Activated T-cell treated with anti-CD3 and anti-CD28 coated beads for 24 hours (primary cell): ENCODE data around the gene WDR35.
"Not testable (repeated sequence)": the region's sequence is repeated elsewhere in the genome, so short reads cannot be mapped to it uniquely, and the experiment has no call there.

ENCODE experiments used
- DNase-seq: peaks from one replicate; pipeline ENCODE4 v3.0.0-alpha.2; 2020; ENCODE audit warnings: low read depth

The WDR35 gene

DNA sequence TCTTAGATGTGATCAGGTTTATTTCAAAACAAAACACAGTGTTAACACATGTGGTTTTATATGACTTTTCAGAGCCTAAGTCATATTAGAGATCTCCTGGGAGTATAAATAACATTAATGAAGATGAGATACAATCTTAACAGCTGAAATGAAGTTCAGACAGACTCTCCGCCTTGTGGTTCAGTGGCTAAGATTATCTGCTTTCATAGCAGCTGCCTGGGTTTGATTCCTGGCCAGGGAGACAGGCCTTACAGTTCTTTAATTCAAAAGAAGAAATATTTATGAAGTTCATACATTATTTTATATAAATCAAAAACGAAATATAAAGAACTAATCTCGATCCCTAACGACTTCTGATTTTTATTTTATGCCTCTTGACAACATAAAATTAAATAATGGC, 52.9 kb downstream of the WDR35 start:
- no peak for DNase-seq

GRCh38 chr2:19936203-19936602, 53.7 kb downstream of the WDR35 start:
- DNase-seq: no peak

GRCh38 chr2:19933351-19933981, 56.4 kb downstream of the WDR35 start:
- no peak for DNase-seq

GRCh38 chr2:19932928-19933327, 57.0 kb downstream of the WDR35 start:
- no peak for DNase-seq

- DNase-seq: no peak
Observed at GRCh38 chr2:19929226-19929625, 60.7 kb downstream of the WDR35 start.

GRCh38 chr2:19927816-19928215, 62.1 kb downstream of the WDR35 start:
- not testable (repeated sequence) for DNase-seq

- DNase-seq: not testable (repeated sequence)
Observed at GRCh38 chr2:19924526-19924925, 65.4 kb downstream of the WDR35 start.

DNA sequence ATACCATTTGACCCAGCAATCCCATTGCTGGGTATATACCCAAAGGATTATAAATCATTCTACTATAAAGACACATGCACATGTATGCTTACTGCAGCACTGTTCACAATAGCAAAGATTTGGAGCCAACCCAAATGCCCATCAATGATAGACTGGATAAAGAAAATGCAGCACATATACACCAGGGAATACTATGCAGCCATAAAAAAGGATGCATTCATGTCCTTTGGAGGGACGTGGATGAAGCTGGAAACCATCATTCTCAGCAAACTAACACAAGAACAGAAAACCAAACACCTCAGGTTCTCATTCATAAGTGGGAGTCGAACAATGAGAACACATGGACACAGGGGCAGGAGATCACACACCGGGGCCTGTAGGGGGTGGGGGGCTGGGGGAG, 67.7 kb downstream of the WDR35 start:
- not testable (repeated sequence) for DNase-seq

- DNase-seq: no peak
Observed at GRCh38 chr2:19916385-19916950, 73.4 kb downstream of the WDR35 start.

- DNase-seq: no peak
Observed at GRCh38 chr2:19914266-19914975, 75.5 kb downstream of the WDR35 start.

- no peak for DNase-seq
Observed at GRCh38 chr2:19911808-19912509, 77.9 kb downstream of the WDR35 start.

DNA sequence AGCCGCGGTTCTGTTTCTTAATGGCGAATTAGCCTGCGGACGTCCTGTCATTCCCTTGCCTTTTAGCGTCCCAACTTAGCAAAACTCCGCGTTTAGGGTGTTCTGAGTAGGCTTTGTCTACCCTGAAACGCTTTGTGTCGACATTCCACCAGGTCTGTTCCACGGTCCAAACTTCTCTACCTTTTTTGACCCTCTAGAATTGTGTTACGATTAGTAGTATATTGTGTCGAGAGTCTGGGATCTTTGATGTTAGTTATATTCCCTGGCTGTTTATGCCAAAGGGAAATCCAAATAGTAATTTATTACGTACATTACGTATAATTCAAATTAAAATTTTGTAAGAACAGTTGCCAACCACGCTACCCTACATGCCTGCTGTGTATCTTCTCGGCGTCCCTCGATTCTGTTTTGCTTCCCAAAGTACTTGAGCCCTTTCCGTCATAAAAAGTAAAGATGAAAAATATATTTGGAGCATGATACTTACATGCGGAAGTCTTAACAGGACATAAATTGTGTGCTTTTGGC, 87.6 kb downstream of the WDR35 start:
- no peak for DNase-seq

DNA sequence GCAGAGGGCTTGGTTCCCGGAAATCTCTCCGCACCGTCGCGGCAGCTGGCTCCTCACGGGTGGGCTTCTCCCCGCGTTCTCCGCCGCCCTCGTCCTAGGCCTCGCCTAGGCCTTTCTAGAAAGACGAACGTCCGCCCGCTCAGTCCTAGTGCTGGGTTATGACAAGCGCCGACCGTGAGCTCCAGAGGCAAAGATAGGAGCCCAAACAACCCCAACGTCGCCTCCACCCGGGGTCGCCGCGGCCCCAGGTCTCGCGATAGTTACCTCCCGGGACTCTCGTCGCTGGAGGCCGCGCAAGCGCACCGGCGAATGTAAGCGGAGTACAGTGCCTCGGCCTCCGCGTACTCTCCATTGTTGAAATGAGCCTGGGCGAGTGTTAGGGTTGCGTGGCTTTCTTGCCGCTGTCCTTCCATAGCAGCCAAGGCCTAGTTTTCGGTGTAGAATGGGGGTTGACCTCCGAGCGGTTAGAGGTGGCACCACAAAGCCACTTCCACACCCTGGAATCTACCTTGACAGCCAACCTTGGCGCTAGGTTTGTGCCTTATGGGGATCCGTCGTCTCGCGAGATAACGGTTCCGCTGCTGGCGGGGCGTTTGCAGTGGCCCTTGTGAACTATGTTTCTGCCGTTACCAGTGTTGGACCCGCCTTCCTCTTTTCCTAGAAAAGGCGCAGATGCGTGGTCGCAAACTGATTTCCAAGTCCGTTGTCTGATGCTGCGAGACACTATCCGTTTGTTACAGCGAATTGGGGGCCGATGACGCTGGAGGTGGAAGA, 88.3 kb downstream of the WDR35 start, which contains the start of gene TTC32:
Gene TTC32 (minus strand): TSS at position 542 of the 774 bp plus-strand sequence. CDS start 129 bp downstream, at position 413.
- peak; percentile 89 for DNase-seq

GRCh38 chr2:19900931-19901441, 88.9 kb downstream of the WDR35 start:
- no peak for DNase-seq

- peak; percentile 9 for DNase-seq
Observed at GRCh38 chr2:19899985-19900930, 89.6 kb downstream of the WDR35 start.

DNA sequence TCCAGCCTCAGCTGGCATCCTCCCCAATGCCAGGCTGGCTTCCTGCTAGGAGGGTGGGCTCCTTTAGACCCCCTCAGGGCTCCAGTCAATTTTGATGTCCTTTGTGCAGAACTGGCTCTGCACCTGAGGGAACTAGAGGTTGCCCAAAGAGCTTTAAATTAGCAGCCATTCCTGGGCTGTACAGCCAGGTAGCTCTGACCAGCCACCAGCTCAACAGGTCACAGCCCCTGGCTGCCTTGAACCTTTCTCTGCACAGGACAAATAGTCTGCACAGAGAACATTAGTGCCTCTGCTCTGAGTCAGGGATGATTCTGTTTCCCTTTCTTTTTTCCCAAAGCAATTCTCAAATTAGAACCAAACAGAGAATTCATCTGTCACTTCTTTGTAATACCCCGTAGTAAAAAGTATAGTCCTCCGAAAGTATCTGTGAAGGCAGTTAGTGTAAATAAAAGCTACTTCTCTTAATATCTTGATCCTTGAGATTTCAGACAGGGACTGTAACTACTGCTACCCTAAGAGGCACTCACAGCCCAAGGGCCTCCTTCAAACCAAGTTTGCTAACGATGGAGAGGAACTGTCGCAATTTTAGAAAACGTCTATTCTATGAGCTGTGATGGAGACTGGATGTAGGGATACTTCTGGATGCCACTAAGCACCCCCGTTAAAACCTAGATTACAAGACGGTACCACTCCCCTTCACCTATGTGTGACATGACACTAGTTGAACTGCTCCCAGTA, 91.1 kb downstream of the WDR35 start:
- no peak for DNase-seq

GRCh38 chr2:19897623-19898245, 92.2 kb downstream of the WDR35 start:
- DNase-seq: no peak

- DNase-seq: no peak
Observed at GRCh38 chr2:19895535-19895934, 94.4 kb downstream of the WDR35 start.
